ENCODE results near the gene LILRB5.

GRCh38 chr19:54209058-54209810, 47.8 kb downstream of the LILRB5 start:
- TF ChIP-seq, protein P1, sequence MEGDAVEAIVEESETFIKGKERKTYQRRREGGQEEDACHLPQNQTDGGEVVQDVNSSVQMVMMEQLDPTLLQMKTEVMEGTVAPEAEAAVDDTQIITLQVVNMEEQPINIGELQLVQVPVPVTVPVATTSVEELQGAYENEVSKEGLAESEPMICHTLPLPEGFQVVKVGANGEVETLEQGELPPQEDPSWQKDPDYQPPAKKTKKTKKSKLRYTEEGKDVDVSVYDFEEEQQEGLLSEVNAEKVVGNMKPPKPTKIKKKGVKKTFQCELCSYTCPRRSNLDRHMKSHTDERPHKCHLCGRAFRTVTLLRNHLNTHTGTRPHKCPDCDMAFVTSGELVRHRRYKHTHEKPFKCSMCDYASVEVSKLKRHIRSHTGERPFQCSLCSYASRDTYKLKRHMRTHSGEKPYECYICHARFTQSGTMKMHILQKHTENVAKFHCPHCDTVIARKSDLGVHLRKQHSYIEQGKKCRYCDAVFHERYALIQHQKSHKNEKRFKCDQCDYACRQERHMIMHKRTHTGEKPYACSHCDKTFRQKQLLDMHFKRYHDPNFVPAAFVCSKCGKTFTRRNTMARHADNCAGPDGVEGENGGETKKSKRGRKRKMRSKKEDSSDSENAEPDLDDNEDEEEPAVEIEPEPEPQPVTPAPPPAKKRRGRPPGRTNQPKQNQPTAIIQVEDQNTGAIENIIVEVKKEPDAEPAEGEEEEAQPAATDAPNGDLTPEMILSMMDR (IDR thresholded peaks at IDR 0.05), result no peak
- TF ChIP-seq POLR2A (IDR thresholded peaks at IDR 0.05), result no peak
